GM19240 (cell line): ENCODE results near the gene HLA-DMB.
A peak's percentile ranks its signal among the peaks of the same experiment; 100 is the strongest.

Source experiments
- DNase-seq: peaks from one replicate; pipeline ENCODE4 v3.0.0; 2011; ENCODE audit warnings: low spot score; ENCODE audit not compliant: insufficient read length

The HLA-DMB gene

DNA sequence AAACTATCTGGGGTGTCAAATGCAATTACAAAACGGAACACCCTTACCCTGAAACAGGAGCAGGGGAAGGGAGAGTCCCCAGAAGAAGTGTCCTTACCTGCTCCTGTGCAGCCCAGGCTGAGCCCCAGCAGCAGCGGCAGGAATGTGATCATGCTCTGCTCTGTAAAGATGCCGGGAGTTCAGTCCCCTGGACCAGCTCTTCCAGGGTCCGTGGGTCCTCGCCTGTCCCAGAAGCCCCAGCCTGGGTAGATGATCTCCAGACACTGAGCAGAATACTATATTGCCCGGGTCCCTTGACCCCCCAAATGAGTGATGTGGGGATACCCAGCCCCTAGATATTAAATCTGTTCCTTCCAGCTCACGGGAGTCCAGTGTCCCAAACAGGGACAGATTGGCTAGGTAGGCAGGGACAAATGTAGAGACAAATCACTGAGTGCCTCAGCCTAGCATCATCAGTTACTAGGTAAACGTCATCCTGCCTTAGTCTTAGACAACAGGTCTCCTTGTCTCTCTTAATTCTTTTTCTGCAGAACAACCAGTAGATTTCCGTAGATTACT, at the start of gene HLA-DMB:
HLA-DMB (minus strand) TSS at position 373 of the 558 bp plus-strand sequence; CDS start at position 152, 221 bp downstream.
- DNase-seq, result peak; percentile 59

DNA sequence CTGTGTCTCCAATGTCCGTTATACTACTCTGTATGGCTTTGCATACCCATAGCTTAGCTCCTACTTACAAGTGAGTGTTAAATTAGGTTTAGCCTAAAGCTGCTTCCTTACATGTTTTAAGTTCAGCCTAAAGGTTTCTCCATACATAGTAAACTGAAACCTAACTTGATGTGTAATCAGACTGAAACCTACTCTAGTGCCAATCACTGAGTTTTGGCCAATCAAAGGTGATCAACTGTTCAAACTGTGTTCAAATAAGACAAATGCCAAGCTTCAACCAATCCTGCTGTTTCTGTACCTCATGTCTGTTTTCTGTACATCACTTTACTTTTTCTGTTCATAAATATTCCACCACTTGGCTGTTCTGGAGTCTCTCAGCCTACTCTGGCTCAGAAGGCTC, 48.5 kb upstream of the HLA-DMB start:
- no peak for DNase-seq

DNA sequence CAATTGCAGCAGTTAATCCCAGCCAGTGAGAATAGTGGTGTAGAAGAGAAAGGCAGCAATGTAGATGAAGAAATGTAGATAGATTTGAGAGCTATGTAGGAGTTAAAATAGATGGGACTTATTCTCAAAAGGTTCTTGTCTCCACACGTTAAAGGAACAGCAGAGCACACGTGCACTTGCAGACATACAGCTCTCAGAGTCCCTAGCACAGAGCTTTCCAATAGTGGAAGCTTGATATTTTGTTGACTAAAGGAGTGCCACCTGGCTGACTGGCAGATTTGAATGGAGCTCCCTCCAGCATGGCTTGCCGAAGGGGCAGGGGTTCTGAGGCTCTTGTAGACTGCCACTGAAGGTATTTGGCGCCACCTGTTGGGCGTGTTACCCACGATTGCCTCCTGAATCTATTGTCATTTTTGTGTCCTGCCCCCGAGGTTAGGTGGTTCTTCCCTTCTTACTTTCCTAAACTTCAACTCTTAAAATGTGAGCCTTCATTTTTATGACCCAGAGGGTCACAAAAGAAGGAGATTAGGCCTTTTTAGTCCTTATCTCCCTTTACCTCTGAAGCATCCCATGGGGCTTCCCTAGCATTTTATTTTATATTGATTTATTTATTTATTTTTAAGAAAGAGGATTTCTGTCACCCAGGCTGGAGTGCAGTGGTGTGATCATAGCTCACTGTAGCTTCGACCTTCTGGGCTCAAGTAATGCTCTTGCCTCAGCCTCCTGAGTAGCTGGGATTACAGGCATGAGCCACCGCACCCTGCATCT, 44.0 kb upstream of the HLA-DMB start:
- peak; percentile 53 for DNase-seq

DNA sequence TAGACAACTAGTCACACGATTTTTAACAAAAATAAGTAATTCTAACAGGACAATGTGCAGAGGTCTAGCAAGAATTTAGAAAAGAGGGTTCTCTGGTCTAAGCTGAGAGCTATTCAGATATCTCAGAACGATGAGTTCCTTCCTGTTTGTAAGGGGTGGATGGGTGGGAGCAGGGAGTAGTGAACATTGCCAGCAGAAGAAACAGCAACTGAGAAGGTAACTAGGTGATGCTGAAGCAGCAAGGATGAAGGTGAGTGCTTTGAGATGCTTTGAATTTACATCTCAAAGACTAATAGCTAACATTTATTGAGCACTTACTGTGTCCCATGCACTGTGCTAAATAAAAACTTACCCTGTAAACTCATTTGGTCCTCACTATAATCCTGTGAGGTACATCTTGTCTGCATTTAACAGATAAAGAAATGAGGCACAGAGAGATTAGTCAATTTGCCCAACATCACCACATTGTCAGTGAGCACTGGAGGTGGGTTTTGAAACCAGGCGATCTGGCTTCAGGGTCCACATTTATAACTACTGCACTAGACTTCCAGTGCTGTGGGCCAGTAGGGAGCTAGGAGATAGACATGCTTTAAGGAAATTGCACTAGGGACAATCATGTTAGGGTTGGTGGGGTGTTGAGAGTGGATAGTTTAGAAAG, 43.3 kb upstream of the HLA-DMB start:
- no peak for DNase-seq

DNA sequence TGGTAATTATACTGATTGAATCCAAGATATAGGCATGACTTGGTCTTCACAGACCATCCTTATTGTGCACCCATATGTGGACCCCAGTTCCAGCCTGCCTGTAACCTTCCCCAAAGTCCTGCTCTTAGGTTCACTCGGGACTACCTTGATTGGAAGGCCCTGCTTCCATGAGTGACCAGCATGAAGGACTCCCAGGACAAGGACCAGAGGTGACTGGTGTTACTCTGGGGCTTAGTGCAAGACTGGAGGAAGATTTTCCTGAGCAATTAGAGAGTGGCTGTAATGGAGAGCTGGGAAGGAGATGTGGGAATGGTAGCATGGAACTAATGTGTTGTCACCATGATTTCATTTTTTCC, 42.6 kb upstream of the HLA-DMB start:
- no peak for DNase-seq

DNA sequence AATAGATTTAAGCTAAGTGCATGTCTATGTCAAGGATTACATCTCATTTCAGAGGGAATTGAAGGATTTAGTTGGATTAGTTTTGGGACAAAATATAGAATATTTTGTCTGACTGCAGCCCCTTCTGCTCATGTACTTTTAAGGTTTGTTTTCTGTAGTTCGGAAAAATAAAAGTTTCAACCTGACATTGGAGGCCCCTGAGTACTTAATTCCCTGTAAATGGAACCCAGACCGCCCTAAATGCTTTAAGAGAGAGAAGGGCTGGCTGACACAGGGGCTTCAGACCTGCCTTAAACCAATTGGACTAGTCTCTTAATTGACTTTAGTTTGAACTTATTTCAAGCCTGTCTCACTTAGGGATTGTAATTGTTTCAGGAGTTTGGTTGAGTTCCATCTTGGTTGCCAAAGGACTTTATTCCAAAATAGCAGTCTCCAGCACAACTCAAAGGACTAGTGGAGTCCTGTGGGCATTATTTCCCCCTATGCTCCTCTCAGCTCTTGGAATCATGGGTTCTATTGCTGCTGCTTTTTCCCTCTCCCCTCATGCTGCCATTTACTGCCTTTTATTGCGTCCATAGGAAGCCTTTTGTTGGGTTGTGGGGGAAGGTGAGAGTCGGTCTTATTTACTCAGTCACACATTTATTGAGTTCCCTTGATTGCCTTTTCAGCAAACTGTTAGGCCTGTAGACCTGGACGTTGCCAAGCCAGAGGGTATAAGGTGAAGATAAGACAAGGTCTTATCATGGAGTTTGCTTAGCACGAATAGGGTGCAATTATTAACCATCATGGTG, 42.1 kb upstream of the HLA-DMB start:
- DNase-seq, result no peak

DNA sequence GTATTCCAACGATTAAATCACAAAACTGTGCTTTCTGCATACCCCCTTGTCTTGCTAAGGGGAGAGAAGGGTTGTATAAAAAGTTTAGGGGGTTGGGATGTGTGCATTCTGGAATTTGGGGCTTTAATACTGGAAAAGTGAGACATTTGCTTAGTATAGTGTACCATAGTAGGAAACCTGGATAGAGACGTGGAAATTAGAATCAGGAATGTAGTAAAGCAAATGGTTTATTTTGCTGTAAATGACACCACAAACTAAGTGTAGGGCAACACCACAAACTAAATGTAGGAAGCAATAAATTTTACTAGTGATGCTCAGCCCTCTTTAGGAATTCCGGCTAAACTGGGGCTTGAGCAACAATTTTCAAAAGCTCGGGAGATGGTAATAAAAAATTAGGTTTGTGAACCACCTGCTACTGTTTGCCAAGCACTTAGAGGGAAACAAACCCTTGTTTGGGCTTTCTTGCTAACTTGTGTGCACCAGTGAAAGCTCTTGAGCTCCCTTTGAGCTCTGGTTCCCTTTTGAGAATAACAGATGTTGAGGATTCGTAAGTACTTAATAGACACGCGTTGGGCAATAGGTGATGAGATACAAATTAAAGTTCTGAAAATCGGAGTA, 41.4 kb upstream of the HLA-DMB start:
- no peak for DNase-seq

DNA sequence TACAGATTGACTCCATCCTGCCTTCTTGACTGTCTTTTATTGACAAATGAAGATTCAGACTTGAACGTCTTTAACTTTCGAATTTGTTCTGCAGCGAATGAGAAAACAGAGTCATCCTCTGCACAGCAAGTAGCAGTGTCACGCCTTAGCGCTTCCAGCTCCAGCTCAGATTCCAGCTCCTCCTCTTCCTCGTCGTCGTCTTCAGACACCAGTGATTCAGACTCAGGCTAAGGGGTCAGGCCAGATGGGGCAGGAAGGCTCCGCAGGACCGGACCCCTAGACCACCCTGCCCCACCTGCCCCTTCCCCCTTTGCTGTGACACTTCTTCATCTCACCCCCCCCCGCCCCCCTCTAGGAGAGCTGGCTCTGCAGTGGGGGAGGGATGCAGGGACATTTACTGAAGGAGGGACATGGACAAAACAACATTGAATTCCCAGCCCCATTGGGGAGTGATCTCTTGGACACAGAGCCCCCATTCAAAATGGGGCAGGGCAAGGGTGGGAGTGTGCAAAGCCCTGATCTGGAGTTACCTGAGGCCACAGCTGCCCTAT, 39.7 kb upstream of the HLA-DMB start:
- DNase-seq, result no peak

DNA sequence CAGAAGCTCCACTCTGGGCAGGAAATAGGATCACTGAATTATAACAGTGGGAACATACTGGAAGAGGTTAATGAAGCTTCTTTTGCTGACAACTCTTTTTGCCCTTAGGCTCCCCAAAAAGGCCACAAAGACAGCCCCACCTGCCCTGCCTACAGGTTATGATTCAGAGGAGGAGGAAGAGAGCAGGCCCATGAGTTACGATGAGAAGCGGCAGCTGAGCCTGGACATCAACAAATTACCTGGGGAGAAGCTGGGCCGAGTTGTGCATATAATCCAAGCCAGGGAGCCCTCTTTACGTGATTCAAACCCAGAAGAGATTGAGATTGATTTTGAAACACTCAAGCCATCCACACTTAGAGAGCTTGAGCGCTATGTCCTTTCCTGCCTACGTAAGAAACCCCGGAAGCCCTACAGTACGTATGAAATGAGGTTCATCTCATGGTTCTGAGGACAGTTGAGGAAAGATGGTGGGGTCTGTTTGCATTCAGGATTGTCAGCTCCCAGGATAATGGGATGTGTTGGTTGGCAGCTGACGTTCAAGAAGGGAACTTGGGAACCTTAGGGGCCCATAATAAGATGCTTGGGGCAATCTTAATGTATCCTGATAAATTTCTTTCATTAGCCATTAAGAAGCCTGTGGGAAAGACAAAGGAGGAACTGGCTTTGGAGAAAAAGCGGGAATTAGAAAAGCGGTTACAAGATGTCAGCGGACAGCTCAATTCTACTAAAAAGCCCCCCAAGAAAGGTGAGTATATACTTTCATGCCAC, 39.1 kb upstream of the HLA-DMB start:
- no peak for DNase-seq

DNA sequence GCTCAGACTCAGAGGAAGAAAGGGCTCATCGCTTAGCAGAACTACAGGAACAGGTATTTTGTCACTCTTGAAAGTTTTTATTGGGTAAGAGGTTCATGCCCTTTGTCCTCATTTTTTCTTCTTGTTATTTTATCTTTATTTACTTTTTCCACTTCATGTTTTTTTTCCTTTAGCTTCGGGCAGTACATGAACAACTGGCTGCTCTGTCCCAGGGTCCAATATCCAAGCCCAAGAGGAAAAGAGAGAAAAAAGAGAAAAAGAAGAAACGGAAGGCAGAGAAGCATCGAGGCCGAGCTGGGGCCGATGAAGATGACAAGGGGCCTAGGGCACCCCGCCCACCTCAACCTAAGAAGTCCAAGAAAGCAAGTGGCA, 37.1 kb upstream of the HLA-DMB start:
- no peak for DNase-seq

DNA sequence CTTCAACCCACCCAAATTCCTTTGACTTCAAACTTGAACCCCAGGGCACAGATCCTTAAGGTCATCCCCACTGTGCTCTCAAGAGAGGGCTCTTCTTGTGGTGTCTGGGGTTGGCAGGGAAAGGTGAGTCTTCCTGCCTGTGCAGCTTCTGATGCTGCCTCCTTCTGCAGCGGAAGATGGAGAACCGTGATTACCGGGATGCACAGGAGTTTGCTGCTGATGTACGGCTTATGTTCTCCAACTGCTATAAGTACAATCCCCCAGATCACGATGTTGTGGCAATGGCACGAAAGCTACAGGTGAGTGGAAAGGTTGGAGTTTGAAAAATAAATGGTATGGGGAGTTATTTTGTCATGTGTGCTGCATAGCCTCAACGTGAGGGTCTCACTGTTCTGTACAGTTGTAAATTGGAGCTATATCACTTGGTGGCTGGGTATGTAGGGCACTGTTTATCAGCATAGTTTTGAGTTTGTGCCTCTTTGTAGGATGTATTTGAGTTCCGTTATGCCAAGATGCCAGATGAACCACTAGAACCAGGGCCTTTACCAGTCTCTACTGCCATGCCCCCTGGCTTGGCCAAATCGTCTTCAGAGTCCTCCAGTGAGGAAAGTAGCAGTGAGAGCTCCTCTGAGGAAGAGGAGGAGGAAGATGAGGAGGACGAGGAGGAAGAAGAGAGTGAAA, 36.6 kb upstream of the HLA-DMB start:
- no peak for DNase-seq

DNA sequence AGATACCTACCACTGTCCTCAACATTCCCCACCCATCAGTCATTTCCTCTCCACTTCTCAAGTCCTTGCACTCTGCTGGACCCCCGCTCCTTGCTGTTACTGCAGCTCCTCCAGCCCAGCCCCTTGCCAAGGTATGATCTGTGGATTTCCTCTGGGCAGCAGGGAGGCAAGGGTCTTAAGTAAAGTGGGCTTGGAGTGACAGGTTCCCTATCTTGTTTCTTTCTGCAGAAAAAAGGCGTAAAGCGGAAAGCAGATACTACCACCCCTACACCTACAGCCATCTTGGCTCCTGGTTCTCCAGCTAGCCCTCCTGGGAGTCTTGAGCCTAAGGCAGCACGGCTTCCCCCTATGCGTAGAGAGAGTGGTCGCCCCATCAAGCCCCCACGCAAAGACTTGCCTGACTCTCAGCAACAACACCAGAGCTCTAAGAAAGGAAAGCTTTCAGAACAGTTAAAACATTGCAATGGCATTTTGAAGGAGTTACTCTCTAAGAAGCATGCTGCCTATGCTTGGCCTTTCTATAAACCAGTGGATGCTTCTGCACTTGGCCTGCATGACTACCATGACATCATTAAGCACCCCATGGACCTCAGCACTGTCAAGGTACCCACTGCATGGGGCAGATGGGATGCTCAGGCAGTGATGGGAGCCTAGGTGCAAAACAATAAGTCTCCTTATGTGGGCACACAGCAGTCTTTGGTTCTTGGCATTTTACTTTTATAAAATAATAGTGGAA, 35.7 kb upstream of the HLA-DMB start:
- no peak for DNase-seq

DNA sequence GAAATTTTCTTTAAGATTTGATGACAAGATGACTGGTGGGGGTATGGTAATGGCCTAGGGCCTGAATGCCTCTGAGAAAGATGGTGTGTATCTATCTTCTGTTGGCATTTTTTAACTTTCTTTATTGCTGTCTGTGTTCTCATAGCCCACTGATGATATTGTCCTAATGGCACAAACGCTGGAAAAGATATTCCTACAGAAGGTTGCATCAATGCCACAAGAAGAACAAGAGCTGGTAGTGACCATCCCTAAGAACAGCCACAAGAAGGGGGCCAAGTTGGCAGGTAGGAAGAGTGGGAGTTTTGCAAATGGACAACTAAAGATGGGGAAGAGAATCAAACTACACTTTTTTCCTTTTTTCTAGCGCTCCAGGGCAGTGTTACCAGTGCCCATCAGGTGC, 35.1 kb upstream of the HLA-DMB start:
- DNase-seq, result no peak

DNA sequence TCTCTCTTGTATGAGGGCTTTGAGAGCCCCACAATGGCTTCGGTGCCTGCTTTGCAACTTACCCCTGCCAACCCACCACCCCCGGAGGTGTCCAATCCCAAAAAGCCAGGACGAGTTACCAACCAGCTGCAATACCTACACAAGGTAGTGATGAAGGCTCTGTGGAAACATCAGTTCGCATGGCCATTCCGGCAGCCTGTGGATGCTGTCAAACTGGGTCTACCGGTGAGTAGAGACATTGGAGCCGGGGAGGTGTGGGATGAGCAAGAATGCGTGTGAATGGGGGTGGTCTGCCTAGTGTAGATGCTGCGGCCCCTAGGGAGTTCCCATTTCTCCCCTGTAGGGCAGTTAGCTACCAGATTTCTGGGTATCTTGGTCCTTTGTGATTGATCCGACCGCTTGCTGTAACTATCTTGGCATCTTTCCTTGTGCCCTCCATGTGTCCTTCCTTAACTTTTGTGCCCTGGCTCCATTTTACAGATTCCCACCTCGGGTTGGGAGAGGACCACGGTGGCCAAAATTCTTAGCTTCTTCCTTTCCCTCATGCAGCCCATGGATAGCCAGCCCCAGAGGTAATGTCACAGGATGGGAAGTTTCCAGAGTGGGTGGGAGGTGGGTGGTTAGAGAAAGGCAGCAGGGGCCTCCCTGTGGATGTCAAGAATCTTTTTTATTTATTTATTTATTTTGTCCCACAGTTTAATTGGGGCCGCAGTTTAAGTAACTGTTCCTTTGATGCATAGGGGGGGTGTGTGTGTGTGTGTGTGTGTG, 33.9 kb upstream of the HLA-DMB start:
- no peak for DNase-seq

DNA sequence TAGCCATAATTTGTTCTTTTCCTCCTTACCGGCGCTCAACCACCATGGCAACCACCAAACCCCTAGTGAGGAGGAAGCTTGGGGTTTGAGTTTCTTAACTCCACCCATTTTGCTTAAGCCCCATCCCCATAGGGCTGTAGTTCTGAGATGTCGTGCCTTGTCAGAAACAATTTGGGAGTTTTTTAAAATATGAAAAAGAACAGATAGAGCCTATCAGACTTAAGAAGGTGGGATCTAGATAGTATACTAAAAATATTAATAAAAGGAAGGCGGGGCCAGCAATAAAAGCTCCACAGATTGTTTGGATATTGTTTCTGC, 33.1 kb upstream of the HLA-DMB start:
- no peak for DNase-seq

DNA sequence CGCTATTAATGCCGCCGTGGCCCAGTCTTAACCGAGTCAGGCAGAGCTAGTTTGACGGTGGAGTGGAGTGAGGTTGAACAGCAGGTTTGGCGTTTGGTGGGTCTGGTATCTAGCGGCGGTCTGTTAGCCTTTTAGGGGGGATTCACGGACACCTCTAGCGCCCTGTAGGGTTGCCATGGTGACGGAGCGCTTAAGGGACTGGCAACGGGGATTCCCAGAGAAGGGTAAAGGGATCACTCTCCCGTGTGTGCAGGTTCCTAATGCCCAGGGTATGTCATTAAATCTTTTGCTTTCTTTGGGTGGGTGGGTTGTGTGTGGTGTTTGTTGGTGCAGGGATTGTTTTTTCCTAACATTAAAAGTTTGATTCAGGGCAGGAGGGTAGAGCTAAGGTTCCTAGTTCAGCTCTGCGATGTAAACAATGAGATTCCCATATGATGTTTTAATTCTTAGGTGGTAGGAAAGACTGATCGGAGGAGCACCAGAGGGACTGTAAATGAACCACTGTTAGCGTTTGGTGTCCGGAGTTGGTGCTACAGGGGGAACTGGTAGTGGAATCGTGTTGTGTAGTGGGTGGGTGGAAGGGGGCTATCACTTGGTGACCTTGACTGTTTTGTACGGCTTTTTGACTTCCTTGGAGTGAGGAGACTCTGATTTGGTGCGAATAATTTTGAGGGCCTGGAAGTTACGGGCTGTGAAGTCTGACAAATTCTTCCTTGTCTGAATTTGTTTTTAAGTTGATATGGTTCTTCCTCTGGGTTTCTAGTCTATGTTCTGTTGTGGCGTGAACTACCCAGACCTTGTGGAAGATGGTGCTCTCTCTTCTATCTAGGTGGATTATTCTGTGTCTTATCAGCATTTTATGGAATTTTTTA, 32.6 kb upstream of the HLA-DMB start:
- no peak for DNase-seq

DNA sequence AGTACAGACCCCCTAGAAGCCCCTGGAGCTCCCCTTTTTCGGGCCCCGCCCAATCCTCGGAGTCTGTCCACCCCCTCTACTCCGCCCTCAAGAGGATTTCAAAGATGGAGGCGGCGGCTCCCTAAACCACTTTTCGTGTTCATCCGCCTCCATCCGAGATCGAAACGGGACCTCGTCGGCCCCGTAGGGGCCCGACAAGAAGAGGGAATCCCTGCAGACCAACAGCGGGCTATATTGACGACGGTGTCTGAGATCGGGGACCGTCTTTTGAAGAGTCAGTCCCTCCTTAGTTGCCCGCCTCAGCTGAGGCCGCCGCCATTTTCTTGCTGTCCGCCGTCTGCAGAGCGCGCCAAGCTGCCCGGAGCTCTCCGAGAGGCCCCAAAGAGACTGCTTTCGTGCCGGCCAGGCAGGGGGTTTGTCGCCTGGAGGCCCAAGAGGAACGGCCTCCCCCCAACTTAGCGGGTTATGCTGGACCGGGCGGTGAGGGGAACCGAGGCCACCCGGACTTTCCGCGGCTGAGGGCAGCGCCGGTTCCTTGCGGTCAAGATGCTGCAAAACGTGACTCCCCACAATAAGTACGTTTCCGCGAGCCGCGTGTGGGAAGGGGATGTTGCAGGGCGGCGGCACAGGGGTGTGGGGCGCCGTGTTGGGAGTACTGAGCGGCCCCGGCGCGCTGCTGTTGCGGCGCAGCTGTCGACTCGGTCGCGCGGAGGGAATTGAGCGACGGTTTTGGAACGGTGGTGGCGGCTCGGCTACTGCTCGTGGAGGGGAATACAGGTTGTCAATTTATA, 31.7 kb upstream of the HLA-DMB start:
- DNase-seq, result no peak
